ENCODE data around the gene CENPVL3.

DNA sequence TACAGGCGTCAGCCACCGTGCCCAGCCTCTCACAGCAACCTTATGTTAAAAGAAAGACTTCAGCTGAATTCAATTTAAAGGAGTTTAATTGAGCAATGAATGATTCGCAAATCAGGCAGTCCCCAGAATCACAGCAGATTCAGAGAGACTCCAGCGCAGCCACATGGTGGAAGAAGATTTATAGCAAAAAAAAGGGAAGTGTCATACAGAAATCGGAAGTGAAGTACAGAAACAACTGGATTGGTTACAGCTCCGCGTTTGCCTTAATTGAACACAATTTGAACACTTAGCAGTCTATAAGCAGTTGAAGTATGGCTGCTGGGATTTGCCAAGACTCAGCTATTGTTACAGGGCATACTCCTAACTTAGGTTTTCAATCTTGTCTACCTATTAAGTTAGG, 19.8 kb downstream of the CENPVL3 start:
- TF ChIP-seq, protein P1, sequence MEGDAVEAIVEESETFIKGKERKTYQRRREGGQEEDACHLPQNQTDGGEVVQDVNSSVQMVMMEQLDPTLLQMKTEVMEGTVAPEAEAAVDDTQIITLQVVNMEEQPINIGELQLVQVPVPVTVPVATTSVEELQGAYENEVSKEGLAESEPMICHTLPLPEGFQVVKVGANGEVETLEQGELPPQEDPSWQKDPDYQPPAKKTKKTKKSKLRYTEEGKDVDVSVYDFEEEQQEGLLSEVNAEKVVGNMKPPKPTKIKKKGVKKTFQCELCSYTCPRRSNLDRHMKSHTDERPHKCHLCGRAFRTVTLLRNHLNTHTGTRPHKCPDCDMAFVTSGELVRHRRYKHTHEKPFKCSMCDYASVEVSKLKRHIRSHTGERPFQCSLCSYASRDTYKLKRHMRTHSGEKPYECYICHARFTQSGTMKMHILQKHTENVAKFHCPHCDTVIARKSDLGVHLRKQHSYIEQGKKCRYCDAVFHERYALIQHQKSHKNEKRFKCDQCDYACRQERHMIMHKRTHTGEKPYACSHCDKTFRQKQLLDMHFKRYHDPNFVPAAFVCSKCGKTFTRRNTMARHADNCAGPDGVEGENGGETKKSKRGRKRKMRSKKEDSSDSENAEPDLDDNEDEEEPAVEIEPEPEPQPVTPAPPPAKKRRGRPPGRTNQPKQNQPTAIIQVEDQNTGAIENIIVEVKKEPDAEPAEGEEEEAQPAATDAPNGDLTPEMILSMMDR (conservative IDR thresholded peaks at IDR 0.05; ENCODE audit: low read depth in 2 of 2): no peak
- TF ChIP-seq, protein P2, sequence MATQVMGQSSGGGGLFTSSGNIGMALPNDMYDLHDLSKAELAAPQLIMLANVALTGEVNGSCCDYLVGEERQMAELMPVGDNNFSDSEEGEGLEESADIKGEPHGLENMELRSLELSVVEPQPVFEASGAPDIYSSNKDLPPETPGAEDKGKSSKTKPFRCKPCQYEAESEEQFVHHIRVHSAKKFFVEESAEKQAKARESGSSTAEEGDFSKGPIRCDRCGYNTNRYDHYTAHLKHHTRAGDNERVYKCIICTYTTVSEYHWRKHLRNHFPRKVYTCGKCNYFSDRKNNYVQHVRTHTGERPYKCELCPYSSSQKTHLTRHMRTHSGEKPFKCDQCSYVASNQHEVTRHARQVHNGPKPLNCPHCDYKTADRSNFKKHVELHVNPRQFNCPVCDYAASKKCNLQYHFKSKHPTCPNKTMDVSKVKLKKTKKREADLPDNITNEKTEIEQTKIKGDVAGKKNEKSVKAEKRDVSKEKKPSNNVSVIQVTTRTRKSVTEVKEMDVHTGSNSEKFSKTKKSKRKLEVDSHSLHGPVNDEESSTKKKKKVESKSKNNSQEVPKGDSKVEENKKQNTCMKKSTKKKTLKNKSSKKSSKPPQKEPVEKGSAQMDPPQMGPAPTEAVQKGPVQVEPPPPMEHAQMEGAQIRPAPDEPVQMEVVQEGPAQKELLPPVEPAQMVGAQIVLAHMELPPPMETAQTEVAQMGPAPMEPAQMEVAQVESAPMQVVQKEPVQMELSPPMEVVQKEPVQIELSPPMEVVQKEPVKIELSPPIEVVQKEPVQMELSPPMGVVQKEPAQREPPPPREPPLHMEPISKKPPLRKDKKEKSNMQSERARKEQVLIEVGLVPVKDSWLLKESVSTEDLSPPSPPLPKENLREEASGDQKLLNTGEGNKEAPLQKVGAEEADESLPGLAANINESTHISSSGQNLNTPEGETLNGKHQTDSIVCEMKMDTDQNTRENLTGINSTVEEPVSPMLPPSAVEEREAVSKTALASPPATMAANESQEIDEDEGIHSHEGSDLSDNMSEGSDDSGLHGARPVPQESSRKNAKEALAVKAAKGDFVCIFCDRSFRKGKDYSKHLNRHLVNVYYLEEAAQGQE (IDR thresholded peaks at IDR 0.05; ENCODE audit: unreplicated experiment): no peak
- TF ChIP-seq EZH2phosphoT487 (IDR thresholded peaks at IDR 0.05; ENCODE audit: unreplicated experiment) (no peak), POLR2AphosphoS5 (IDR thresholded peaks at IDR 0.05; ENCODE audit: low read depth) (no peak), EZH2 (IDR thresholded peaks at IDR 0.05; ENCODE audit: low read depth, unreplicated experiment) (no peak), CREB1 (CRISPR knock-in tag; IDR thresholded peaks at IDR 0.05; ENCODE audit: low read depth) (no peak), JUNB (IDR thresholded peaks at IDR 0.05; ENCODE audit: unreplicated experiment) (no peak), NANOG (IDR thresholded peaks at IDR 0.05; ENCODE audit: borderline replicate concordance) (no peak)
- TF ChIP-seq, protein P3, sequence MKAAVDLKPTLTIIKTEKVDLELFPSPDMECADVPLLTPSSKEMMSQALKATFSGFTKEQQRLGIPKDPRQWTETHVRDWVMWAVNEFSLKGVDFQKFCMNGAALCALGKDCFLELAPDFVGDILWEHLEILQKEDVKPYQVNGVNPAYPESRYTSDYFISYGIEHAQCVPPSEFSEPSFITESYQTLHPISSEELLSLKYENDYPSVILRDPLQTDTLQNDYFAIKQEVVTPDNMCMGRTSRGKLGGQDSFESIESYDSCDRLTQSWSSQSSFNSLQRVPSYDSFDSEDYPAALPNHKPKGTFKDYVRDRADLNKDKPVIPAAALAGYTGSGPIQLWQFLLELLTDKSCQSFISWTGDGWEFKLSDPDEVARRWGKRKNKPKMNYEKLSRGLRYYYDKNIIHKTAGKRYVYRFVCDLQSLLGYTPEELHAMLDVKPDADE (IDR thresholded peaks at IDR 0.05): no peak

Measured in GM23338 (cell line).